H9 (cell line): ENCODE results near the gene PANX2. TPM values are rescaled to one million over a fixed set of nuclear protein-coding genes. Genes with fewer than 3 reads are reported as not detected.
A peak's percentile ranks its signal among the peaks of the same experiment; 100 is the strongest.

ENCODE experiments used
- DNase-seq: peaks from one replicate; pipeline ENCODE4 v3.0.0-alpha.2; 2017
- H2AFZ ChIP-seq: one replicate; pipeline ENCODE4 v1.6.1; 2013; ENCODE audit warnings: mild to moderate bottlenecking, low read length, control low read depth, moderate library complexity
- H2AK5ac ChIP-seq: 2 replicates; pipeline ENCODE4 v1.6.1; 2013; ENCODE audit warnings: low read length, control low read depth, mixed read lengths; ENCODE audit not compliant: insufficient read length
- H2BK120ac ChIP-seq: one replicate; pipeline ENCODE4 v1.6.1; 2013; ENCODE audit warnings: low read depth, mild to moderate bottlenecking, low read length, control low read depth, inconsistent platforms; ENCODE audit not compliant: poor library complexity, severe bottlenecking
- H2BK12ac ChIP-seq: 2 replicates; pipeline ENCODE4 v1.6.1; 2013; ENCODE audit warnings: low read length, control low read depth, mixed read lengths, low read depth; ENCODE audit not compliant: insufficient read length
- H2BK15ac ChIP-seq: 2 replicates; pipeline ENCODE4 v1.6.1; 2013; ENCODE audit warnings: low read depth, low read length, control low read depth
- H2BK20ac ChIP-seq: one replicate; pipeline ENCODE4 v1.6.1; 2013; ENCODE audit warnings: low read depth, mild to moderate bottlenecking, low read length, control low read depth, inconsistent platforms; ENCODE audit not compliant: poor library complexity, severe bottlenecking
- H2BK5ac ChIP-seq: 2 replicates; pipeline ENCODE4 v1.6.1; 2013; ENCODE audit warnings: low read length, control low read depth, mixed read lengths; ENCODE audit not compliant: insufficient read length
- H3K14ac ChIP-seq: 2 replicates; pipeline ENCODE4 v1.6.1; 2013; ENCODE audit warnings: low read length, control low read depth; ENCODE audit not compliant: insufficient read depth
- H3K18ac ChIP-seq: 2 replicates; pipeline ENCODE4 v1.6.1; 2013; ENCODE audit warnings: low read depth, mild to moderate bottlenecking, mixed read lengths, low read length, control low read depth; ENCODE audit not compliant: insufficient read length
- H3K23ac ChIP-seq: 2 replicates; pipeline ENCODE4 v1.6.1; 2013; ENCODE audit warnings: low read length, control low read depth, mixed read lengths, low read depth; ENCODE audit not compliant: insufficient read length
- H3K23me2 ChIP-seq: 2 replicates; pipeline ENCODE4 v1.6.1; 2013; ENCODE audit warnings: low read depth, mild to moderate bottlenecking, mixed read lengths, low read length, control low read depth; ENCODE audit not compliant: insufficient read length, poor library complexity, severe bottlenecking
- H3K27ac ChIP-seq: 2 replicates; pipeline ENCODE4 v1.5.1; 2013; ENCODE audit warnings: low read length, control low read depth, mixed read lengths, low read depth; ENCODE audit not compliant: insufficient read length
- H3K27me3 ChIP-seq: 2 replicates; pipeline ENCODE4 v1.6.1; 2013; ENCODE audit warnings: low read length, control low read depth, inconsistent platforms; ENCODE audit not compliant: insufficient read depth
- H3K4ac ChIP-seq: 2 replicates; pipeline ENCODE4 v1.6.1; 2013; ENCODE audit warnings: low read depth, mild to moderate bottlenecking, control low read depth, inconsistent platforms, low read length, moderate library complexity
- H3K4me1 ChIP-seq: 2 replicates; pipeline ENCODE4 v1.6.1; 2013; ENCODE audit warnings: low read length, control low read depth, inconsistent platforms; ENCODE audit not compliant: insufficient read depth
- H3K4me2 ChIP-seq: 2 replicates; pipeline ENCODE4 v1.6.1; 2013; ENCODE audit warnings: low read length, control low read depth, mixed read lengths; ENCODE audit not compliant: insufficient read length, insufficient read depth
- H3K56ac ChIP-seq: 2 replicates; pipeline ENCODE4 v1.6.1; 2013; ENCODE audit warnings: low read depth, mild to moderate bottlenecking, mixed read lengths, low read length, control low read depth; ENCODE audit not compliant: insufficient read length
- H3K79me1 ChIP-seq: 2 replicates; pipeline ENCODE4 v1.6.1; 2013; ENCODE audit warnings: low read depth, mild to moderate bottlenecking, moderate library complexity, low read length, control low read depth, inconsistent platforms; ENCODE audit not compliant: insufficient read depth, poor library complexity, severe bottlenecking
- H3K79me2 ChIP-seq: 2 replicates; pipeline ENCODE4 v1.6.1; 2013; ENCODE audit warnings: low read length, control low read depth, inconsistent platforms; ENCODE audit not compliant: insufficient read depth
- H3K9ac ChIP-seq: 2 replicates; pipeline ENCODE4 v1.6.1; 2013; ENCODE audit warnings: low read length, control low read depth, mixed read lengths; ENCODE audit not compliant: insufficient read length; ENCODE audit errors: extremely low read depth
- H3K9me3 ChIP-seq: one replicate; pipeline ENCODE4 v1.6.1; 2013; ENCODE audit warnings: low read depth, low read length, inconsistent platforms; ENCODE audit not compliant: control insufficient read depth
- H3T11ph ChIP-seq: one replicate; pipeline ENCODE4 v1.6.1; 2013; ENCODE audit warnings: mild to moderate bottlenecking, low read length, control low read depth, inconsistent platforms
- H4K20me1 ChIP-seq: one replicate; pipeline ENCODE4 v1.6.1; 2013; ENCODE audit not compliant: control insufficient read depth, insufficient read length, insufficient read depth
- H4K5ac ChIP-seq: 2 replicates; pipeline ENCODE4 v1.6.1; 2013; ENCODE audit warnings: low read depth, mild to moderate bottlenecking, mixed read lengths, low read length, control low read depth; ENCODE audit not compliant: insufficient read length
- H4K8ac ChIP-seq: replicated peaks from 2 replicates; pipeline ENCODE4 v1.6.1; 2013; ENCODE audit warnings: low read length, control low read depth, mixed read lengths, low read depth; ENCODE audit not compliant: insufficient read length
- H4K91ac ChIP-seq: 2 replicates; pipeline ENCODE4 v1.6.1; 2013; ENCODE audit warnings: low read depth, mild to moderate bottlenecking, moderate library complexity, mixed read lengths, low read length, control low read depth; ENCODE audit not compliant: insufficient read length
- H3K27ac Mint-ChIP-seq, 3 experiments: 2 replicates in 2 of 3; 3 replicates in 1 of 3; pipeline ENCODE4 v1.8.0; 2020 to 2021; ENCODE audit warnings: mixed read lengths in 3 of 3, mild to moderate bottlenecking in 1 of 3, moderate library complexity in 1 of 3
- H3K27me3 Mint-ChIP-seq: 2 replicates; pipeline ENCODE4 v1.8.0; 2021; ENCODE audit warnings: low read depth, mild to moderate bottlenecking, moderate library complexity, mixed read lengths
- H3K36me3 Mint-ChIP-seq, 3 experiments: 2 replicates in 2 of 3; 3 replicates in 1 of 3; pipeline ENCODE4 v1.8.0; 2020 to 2021; ENCODE audit warnings: low read depth in 3 of 3, mixed read lengths in 3 of 3; ENCODE audit not compliant: insufficient read depth in 1 of 3
- H3K4me1 Mint-ChIP-seq, 2 experiments: 2 replicates each; pipeline ENCODE4 v1.8.0; 2020; ENCODE audit warnings: mixed read lengths in 2 of 2
- H3K4me3 Mint-ChIP-seq, 2 experiments: 2 replicates in 1 of 2; 3 replicates in 1 of 2; pipeline ENCODE4 v1.8.0; 2020 to 2021; ENCODE audit warnings: mild to moderate bottlenecking in 2 of 2, mixed read lengths in 2 of 2, moderate library complexity in 1 of 2
- H3K9me3 Mint-ChIP-seq, 2 experiments: 2 replicates in 1 of 2; 3 replicates in 1 of 2; pipeline ENCODE4 v1.8.0; 2020; ENCODE audit warnings: mild to moderate bottlenecking in 2 of 2, mixed read lengths in 2 of 2, moderate library complexity in 1 of 2
- CTCF ChIP-seq: fragments of 200-600 bp; sonication (generic); conservative IDR thresholded peaks from 3 replicates; pipeline ENCODE4 v1.8.0; 2021; ENCODE audit warnings: antibody characterized with exemption, mild to moderate bottlenecking
- WGBS: extraction: QIAGEN DNeasy Blood & Tissue Kit; methylation state at CpG from one replicate; pipeline ENCODE4 v1.1.7; 2013; ENCODE audit warnings: missing lambda C conversion rate, low lambda C conversion rate, mixed read lengths; ENCODE audit not compliant: insufficient read length; ENCODE audit errors: extremely low coverage; 5-methylcytosine and 5-hydroxymethylcytosine counted together
- total RNA-seq: library from RNA; stranded (reverse); gene quantifications from 2 replicates; pipeline ENCODE4 v1.2.1, GENCODE V29; 2021

The PANX2 gene
- total RNA-seq, 1 experiment from 2014 or later: 8.0 TPM

GRCh38 chr22:50202130-50202666, 31.7 kb downstream of the PANX2 start:
- no peaks in the 10 kb centered on the region; the same call in 1 of the 2 replicates for H3K79me2 ChIP-seq
- Mint-ChIP-seq H3K9me3 (peaks cover 5 to 6% of the 10 kb centered on the region in 2 experiments; a peak in 3 of 5 replicates), H3K4me3 (peak overlapping the region; percentile 72 to 86), H3K4me1 (peaks cover 12 to 17% of the 10 kb centered on the region in 2 experiments), H3K36me3 (peaks cover 16 to 40% (median 35%) of the 10 kb centered on the region in 3 experiments), H3K27me3 (no peaks in the 10 kb centered on the region), H3K27ac (peak overlapping the region in 1 of 3 experiments; percentile 89; a peak in 1 of 7 replicates)
- no peak overlapping the region for H2BK15ac ChIP-seq
- H3K4me2 ChIP-seq: peak overlapping the region; percentile 54
- no peaks in the 10 kb centered on the region for H3K9me3 ChIP-seq
- H4K5ac ChIP-seq: no peak overlapping the region
- no peak for DNase-seq
- H3K9ac ChIP-seq: no peak overlapping the region
- WGBS: no CpG with 5 or more reads among the region's 13 CpGs
- no peak overlapping the region for H2BK20ac ChIP-seq
- no peak overlapping the region for H2BK120ac ChIP-seq
- no peak overlapping the region for H3K14ac ChIP-seq
- no peak overlapping the region for H2AFZ ChIP-seq
- no peak overlapping the region for H4K91ac ChIP-seq
- H3K79me1 ChIP-seq: no peaks in the 10 kb centered on the region
- H3K27ac ChIP-seq: no peak overlapping the region
- H3K23me2 ChIP-seq: peaks cover 13% of the 10 kb centered on the region
- H3K23ac ChIP-seq: no peak overlapping the region
- no peak overlapping the region for H4K8ac ChIP-seq
- no peaks in the 10 kb centered on the region for H3K27me3 ChIP-seq
- H3T11ph ChIP-seq: no peak overlapping the region
- H3K4ac ChIP-seq: no peak overlapping the region
- no peak overlapping the region for H2BK5ac ChIP-seq
- TF ChIP-seq CTCF: no peak
- no peak overlapping the region for H2AK5ac ChIP-seq
- no peak overlapping the region for H3K56ac ChIP-seq
- no peak overlapping the region for H2BK12ac ChIP-seq
- no peak overlapping the region for H3K18ac ChIP-seq
- no peaks in the 10 kb centered on the region for H3K4me1 ChIP-seq
- peaks cover 3% of the 10 kb centered on the region for H4K20me1 ChIP-seq
